ENCODE results near the gene EP400.

The EP400 gene

DNA sequence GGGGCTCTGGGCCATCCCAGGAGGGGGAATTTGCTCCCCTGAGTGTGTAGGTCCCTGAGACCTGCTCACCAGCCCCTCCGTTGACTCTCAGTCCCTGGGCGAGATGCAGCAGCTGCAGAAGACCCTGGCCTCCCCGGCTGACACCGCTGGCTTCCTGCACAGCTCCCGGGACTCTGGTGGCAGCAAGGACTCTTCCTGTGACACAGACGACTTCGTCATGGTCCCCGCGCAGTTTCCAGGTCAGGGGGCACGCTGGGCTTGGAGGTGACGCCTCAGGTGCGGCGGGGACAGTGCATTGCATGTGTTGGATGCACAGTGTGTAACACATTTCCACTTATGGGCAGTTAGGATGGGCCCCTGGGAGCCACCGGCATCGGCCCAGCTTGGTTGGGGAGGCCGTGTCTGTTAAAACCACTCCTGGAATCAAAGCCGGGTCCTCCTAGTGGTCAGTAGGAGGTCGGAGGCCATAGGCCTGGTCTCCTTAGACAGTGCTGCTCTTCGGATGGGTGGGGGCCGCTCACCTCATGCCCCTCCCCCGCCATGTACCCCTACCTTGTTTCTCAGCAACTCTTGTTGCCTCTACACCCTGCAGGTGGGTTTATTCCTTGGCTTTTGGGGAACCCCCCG, 37.8 kb upstream of the EP400 start:
- no peak for DNase-seq

DNA sequence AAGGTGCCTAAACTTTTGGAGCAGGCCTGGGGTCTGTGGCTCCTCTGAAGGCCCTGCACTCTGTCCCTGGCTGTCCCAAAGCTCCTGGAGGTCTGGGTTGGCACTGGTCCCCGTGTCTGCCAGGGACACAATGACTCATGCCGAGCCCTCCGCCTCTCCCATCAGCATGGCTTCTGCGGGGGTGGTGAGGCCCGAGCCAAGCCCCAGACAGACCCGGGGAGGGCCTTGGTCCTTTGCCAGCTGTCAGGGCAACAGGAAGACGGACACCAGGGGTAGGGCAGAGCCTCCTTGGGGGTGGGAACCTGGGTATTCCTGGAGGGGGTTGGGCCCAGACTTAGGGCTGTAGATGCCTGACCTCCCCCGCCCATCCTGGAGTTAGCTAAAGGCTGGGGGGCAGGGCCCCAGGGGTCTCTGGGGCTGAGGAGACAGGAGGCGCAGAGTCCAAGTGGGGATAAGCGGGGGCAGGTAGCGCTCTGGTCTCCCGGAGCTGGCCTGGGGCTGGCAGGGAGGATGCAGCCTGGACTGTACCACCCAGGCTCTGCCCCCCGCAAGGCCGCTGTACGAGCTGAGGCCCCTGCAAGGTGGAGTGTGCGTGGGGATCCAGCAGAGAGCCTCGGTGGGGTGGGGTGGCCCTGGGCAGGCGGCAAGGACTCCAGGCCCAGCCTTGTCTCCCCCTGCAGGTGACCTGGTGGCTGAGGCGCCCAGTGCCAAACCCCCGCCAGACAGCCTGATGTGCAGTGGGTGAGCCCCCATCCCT, 37.0 kb upstream of the EP400 start:
- DNase-seq, result no peak

DNA sequence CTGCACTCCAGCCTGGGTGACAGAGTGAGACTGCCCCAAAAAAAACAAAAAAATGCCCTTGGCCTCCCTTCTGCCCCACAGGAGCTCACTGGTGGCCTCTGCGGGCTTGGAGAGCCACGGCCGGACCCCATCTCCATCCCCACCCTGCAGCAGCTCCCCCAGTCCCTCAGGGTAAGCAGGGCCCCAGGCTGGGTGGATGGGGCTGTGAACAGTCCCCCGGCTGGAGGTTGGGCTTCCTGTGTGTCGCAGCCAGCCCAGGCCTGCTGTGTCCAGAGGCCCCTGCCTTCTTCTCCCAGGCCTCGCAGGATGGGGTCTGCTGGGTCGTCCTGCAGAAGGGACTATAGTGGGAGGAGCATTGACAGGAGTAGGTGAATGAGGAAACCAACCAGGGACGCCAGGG, 36.1 kb upstream of the EP400 start:
- no peak for DNase-seq

DNA sequence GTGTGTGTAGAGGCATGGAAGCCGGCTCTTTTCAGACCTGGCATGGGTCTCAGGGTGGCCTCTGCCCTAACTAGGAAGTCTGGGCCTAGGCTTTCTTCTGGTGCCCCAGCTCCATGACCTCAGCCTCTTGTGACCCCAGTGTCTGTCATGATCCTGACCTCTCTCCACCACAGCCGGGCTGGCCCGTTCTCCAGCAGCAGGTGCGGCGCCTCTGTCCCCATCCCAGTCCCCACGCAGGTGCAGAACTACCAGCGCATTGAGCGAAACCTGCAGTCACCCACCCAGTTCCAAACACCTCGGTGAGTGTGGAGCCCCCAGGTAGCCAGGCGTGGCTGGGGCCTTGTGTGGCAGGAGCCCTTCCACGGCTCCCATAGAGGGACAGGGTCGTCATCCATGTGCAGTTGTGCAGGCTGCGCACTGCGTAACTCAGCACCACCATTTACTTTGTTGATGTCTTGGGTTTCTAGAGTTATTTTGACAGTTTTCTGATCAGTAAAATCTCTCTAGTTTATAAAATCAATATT, 35.5 kb upstream of the EP400 start:
- DNase-seq, result no peak

- no peak for DNase-seq
Measured at GRCh38 chr12:131915000-131915689, 34.6 kb upstream of the EP400 start.

DNA sequence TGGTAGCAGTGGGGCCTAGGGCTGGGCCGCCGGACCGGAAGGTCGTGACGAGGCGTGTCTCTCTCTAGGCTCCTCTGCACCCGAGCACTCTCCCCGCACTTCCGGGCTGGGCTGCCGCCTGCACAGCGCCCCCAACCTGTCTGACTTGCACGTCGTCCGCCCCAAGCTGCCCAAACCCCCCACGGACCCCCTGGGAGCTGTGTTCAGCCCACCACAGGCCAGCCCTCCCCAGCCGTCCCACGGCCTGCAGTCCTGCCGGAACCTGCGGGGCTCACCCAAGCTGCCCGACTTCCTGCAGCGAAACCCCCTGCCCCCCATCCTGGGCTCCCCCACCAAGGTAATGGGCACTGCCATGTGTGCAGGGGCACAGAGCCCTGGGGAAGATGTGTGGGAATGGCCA, 33.9 kb upstream of the EP400 start:
- DNase-seq, result no peak

- DNase-seq, result no peak
Measured at GRCh38 chr12:131916306-131917138, 33.2 kb upstream of the EP400 start.

GRCh38 chr12:131917139-131917710, 32.5 kb upstream of the EP400 start:
- no peak for DNase-seq

- no peak for DNase-seq
Measured at GRCh38 chr12:131917711-131918306, 31.9 kb upstream of the EP400 start.

DNA sequence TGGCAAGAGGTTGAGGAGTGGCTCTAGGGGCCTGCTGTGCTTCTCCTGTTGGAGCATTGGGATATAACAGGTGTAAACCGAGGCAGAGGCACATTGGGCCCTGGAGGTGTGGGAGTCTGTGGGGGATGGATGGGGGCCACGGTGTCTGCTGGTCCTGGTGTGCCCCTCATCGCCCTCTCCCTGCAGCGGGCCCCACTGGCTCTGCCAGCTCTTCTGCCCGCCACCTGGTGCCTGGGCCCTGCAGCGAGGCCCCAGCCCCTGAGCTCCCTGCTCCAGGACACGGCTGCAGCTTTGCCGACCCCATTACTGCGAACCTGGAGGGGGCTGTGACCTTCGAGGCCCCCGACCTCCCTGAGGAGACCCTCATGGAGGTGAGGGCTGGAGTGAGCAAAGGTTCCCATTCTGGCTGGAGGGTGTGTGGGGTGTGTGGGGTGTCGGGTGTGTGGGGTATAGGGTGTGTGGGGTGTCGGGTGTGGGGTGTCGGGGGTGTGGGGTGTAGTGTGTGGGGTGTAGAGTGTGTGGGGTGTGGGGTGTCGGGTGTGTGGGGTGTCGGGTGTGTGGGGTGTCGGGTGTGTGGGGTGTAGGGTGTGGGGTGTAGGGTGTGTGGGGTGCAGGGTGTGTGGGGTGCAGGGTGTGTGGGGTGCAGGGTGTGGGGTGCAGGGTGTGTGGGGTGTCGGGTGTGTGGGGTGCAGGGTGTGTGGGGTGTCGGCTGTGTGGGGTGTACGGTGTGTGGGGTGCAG, 31.3 kb upstream of the EP400 start:
- no peak for DNase-seq

DNA sequence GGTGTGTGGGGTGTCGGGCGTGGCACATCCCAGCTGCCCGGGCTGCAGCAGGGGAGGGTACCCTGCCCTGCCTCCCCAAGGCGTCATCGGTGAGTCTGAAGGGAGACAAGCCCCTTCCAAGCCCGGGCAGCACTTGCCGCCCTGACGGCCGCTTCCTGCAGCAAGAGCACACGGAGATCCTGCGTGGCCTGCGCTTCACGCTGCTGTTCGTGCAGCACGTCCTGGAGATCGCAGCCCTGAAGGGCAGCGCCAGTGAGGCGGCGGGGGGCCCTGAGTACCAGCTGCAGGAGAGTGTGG, 30.7 kb upstream of the EP400 start:
- no peak for DNase-seq

DNA sequence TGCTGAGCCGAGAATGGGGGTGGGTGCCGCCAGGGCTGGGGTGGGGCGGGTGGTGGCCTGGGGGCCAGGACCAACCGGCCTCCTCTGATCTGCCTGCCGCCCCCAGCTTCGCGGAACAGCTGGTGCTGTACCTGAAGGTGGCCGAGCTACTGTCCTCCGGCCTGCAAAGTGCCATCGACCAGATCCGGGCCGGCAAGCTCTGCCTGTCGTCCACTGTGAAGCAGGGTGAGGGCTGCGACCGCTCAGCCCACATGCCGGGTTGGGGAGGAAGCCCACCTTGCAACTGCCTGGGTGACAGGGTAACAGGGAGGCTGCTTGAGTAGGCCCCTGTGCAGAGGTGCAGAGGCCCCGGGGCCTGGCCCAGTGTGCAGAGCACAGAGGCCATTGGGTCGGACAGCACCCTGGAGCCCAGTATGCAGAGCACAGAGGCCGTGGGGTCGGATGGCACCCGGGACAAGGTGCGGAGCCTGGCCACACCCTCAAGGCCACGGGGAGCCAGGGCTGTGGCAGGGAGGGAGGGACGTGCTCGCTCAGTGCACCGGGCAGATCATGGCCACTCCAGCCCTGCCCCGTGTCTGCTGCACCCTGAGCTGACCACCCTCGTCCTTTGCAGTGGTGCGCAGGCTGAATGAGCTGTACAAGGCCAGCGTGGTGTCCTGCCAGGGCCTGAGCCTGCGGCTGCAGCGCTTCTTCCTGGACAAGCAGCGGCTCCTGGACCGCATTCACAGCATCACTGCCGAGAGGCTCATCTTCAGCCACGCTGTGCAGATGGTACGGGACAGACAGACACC, 30.2 kb upstream of the EP400 start:
- no peak for DNase-seq

DNA sequence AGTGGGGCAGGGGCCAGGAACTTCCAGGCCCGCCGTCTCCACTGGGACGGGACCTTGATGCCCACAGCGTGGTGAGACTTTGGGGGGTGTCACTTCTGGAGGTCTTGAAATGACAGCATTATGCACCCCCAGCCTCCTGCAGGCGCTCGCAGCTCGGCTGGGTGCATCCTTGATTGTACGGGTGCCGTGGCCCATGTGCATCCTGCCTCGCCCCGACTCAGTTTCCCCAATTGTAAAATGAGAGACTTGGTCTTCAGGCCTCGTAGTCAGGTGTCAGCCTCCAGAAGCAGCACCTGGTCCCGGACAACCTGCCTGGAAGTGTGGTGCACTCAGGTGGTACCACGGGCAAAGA, 29.6 kb upstream of the EP400 start:
- no peak for DNase-seq

GRCh38 chr12:131920902-131921840, 28.6 kb upstream of the EP400 start:
- no peak for DNase-seq

DNA sequence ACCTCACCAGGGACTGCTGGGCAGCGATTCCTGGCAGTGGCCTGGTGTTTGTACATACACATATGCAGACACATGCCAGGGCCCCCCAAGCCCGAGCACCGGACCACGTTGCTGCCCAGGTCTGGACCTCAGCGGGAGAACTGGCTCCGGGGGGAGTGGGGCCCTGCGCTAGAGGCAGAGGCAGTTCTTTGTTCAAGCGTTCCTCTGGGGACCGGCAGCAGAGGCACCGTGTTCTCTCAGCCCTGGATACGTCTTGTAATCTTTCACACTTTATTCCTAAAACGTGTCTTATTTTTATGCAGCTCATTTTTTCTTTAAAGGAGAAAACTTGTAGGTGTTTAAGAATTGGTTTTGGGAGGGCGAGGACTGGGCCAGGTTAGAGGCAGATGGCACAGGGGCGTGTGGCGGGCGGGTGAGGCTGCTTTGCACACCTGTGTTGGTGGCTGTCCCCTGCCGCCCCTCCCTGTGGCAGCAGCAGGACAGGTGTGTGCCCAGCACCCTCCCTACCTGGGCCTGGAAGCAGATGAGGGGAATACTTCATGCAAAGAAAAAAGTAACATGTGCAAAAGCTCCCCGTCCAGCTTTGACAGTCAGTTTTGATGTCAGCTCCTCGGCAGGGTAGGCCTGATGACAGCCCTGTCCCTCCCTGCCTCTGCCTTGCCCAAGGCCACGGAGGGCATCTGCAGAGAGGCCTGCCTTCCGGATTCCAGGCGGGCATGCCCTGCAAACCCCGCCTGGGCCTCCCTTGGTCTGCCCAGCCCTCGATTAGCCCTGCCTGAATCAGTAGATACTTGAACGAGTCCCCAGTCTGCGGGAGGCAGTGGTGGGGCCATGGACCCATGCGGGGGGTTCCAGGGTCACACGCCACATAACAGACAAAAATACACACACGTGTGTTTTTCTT, 27.6 kb upstream of the EP400 start:
- DNase-seq, result no peak

- no peak for DNase-seq
Measured at GRCh38 chr12:131922772-131923171, 27.0 kb upstream of the EP400 start.

DNA sequence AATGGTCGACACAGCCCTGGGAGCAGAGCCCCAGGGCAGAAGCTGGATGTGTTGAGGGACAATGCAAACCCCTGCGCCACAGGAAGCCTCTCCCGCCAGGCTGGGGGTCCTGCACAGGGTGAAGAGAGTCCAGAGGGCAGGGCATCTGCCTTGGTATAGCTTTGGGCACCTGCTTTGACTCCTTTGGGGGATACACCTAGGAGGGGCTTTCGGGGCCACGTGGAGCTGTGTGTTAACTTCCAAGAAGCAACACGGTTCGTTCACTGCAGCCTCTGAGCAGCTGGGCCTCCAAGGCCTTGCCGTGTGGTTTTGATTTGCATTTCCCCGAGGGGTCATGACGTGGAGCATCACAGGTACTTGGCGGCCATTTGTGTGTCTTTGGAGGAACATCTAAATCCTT, 26.5 kb upstream of the EP400 start:
- no peak for DNase-seq

Data from stimulated activated CD4-positive, alpha-beta T cell treated with anti-CD3 and anti-CD28 coated beads, Interleukin-15, amount 100 ng/mL, for 24 hours (primary cell).